K562 (cell line): ENCODE measurements around the gene PDHX. TPM values are rescaled to one million over a fixed set of nuclear protein-coding genes. Genes with fewer than 3 reads are reported as not detected.

Source experiments
- ADNP ChIP-seq: fragments of 200-800 bp; sonication (Bioruptor generic); IDR thresholded peaks from 2 replicates; pipeline ENCODE4 v1.6.1; 2016; ENCODE audit warnings: missing genetic modification characterization, missing compliant biosample characterization
- ATF3 ChIP-seq, 2 experiments: fragments of 450-650 bp in 1 of 2; sonication (generic) in 1 of 2; formaldehyde crosslinking in 1 of 2; IDR thresholded peaks in 1 of 2; conservative IDR thresholded peaks in 1 of 2; 2 replicates each; pipeline versions ENCODE4 v1.6.1 to v1.8.1; 2016 to 2023; ENCODE audit warnings: mild to moderate bottlenecking in 2 of 2, moderate library complexity in 2 of 2, inconsistent platforms in 1 of 2, missing genetic modification reagents in 1 of 2
- BHLHE40 ChIP-seq: IDR thresholded peaks from 2 replicates; pipeline ENCODE4 v1.6.1; 2011; ENCODE audit warnings: low read length, improper control_type of control experiment
- BMI1 ChIP-seq: fragments of 150-350 bp; IDR thresholded peaks from 2 replicates; pipeline ENCODE4 v1.6.1; 2014; ENCODE audit warnings: low read length
- CREB1 ChIP-seq, 2 experiments: sonication (generic) in 1 of 2; formaldehyde crosslinking in 1 of 2; IDR thresholded peaks; 2 replicates each; pipeline versions ENCODE4 v1.6.1 to v1.8.0; 2012 to 2022; ENCODE audit warnings: inconsistent platforms in 1 of 2, mild to moderate bottlenecking in 1 of 2, missing genetic modification reagents in 1 of 2, moderate library complexity in 1 of 2
- CXXC5 ChIP-seq: fragments of 250-450 bp; sonication (Bioruptor Pico); IDR thresholded peaks from 2 replicates; pipeline ENCODE4 v1.8.0; 2022; ENCODE audit warnings: inconsistent platforms, mild to moderate bottlenecking, moderate library complexity
- HNRNPLL ChIP-seq: fragments of 200-400 bp; formaldehyde crosslinking; IDR thresholded peaks from 2 replicates; pipeline ENCODE4 v1.6.1; 2017; ENCODE audit warnings: low read length, low read depth, mild to moderate bottlenecking; ENCODE audit not compliant: poor library complexity, severe bottlenecking
- JUND ChIP-seq, 2 experiments: IDR thresholded peaks; 2 replicates in 1 of 2; 3 replicates in 1 of 2; pipeline ENCODE4 v1.6.1; 2011; ENCODE audit warnings: borderline replicate concordance in 2 of 2, low read depth in 2 of 2, low read length in 2 of 2, improper control_type of control experiment in 1 of 2, missing biosample characterization in 1 of 2, missing genetic modification characterization in 1 of 2, missing genetic modification reagents in 1 of 2
- MTA1 ChIP-seq: fragments of 450-650 bp; IDR thresholded peaks from 2 replicates; pipeline ENCODE4 v1.6.1; 2017; ENCODE audit warnings: borderline replicate concordance
- MYNN ChIP-seq, 2 experiments: sonication (generic); formaldehyde crosslinking in 1 of 2; IDR thresholded peaks; 2 replicates each; pipeline versions ENCODE4 v1.5.0 to v1.6.1; 2016 to 2020; ENCODE audit warnings: antibody characterized with exemption in 1 of 2, missing genetic modification reagents in 1 of 2
- NFXL1 ChIP-seq: fragments of 450-650 bp; formaldehyde crosslinking; IDR thresholded peaks from 2 replicates; pipeline ENCODE4 v1.4.0; 2021; ENCODE audit warnings: mild to moderate bottlenecking
- PKNOX1 ChIP-seq: fragments of 450-650 bp; IDR thresholded peaks from 2 replicates; pipeline ENCODE4 v1.6.1; 2016
- RBM25 ChIP-seq: fragments of 200-400 bp; formaldehyde crosslinking; IDR thresholded peaks from 2 replicates; pipeline ENCODE4 v1.6.1; 2018; ENCODE audit warnings: low read length, low read depth, moderate library complexity; ENCODE audit not compliant: severe bottlenecking
- RCOR1 ChIP-seq, 2 experiments: IDR thresholded peaks; 2 replicates each; pipeline ENCODE4 v1.6.1; 2012; ENCODE audit warnings: low read depth in 2 of 2, low read length in 2 of 2, borderline replicate concordance in 1 of 2, improper control_type of control experiment in 1 of 2
- TFAP4 ChIP-seq: sonication (generic); formaldehyde crosslinking; IDR thresholded peaks from 2 replicates; pipeline ENCODE4 v1.8.0; 2022; ENCODE audit warnings: missing genetic modification reagents, mild to moderate bottlenecking, moderate library complexity, borderline replicate concordance
- THRB ChIP-seq: fragments of 450-650 bp; formaldehyde crosslinking; conservative IDR thresholded peaks from 2 replicates; pipeline ENCODE4 v1.4.0; 2022; ENCODE audit warnings: mild to moderate bottlenecking, missing genetic modification characterization
- ZBTB12 ChIP-seq: fragments of 250-450 bp; sonication (Bioruptor Pico); IDR thresholded peaks from 2 replicates; pipeline ENCODE4 v1.4.0; 2020
- ZBTB5 ChIP-seq: fragments of 450-650 bp; IDR thresholded peaks from 2 replicates; pipeline ENCODE4 v1.6.1; 2017; ENCODE audit warnings: antibody characterized with exemption
- ZNF75A ChIP-seq: fragments of 450-650 bp; formaldehyde crosslinking; IDR thresholded peaks from 2 replicates; pipeline ENCODE4 v1.4.0; 2020; ENCODE audit warnings: mild to moderate bottlenecking
- polyA plus RNA-seq, 8 experiments: library from polyadenylated mRNA; depleted of rRNA in 4 of 8; stranded (reverse) in 5 of 8; unstranded in 3 of 8; fragments of >200 nt; fragmentation: Nextera tagmentation in 2 of 8; fragmentation: Illumina TruSeq in 1 of 8; extraction: Ambion mirVana in 2 of 8; extraction: Trizol in 1 of 8; gene quantifications; 2 replicates each; pipeline versions ENCODE4 v1.2.1 to v1.2.3, GENCODE V29; 2011 to 2014; ENCODE audit warnings: inconsistent platforms in 1 of 8, missing spikeins in 1 of 8
- total RNA-seq, 7 experiments: library from RNA; depleted of rRNA in 6 of 7; stranded (reverse); fragments of >200 nt in 6 of 7; fragmentation: Illumina TruSeq in 2 of 7; extraction: Trizol in 2 of 7; gene quantifications; 2 replicates each; pipeline versions ENCODE4 v1.2.1 to v1.2.3, GENCODE V29; 2011 to 2021; ENCODE audit warnings: low replicate concordance in 1 of 7

The PDHX gene
- total and polyA plus RNA-seq, 9 of the 15 experiments (the other 6 are each of a cell fraction or from before 2014, with no cell fraction given): 20.8 to 43.5 (median 31.2) TPM

GRCh38 chr11:35030716-35031213 lies 114.3 kb downstream of the PDHX start (continued):
- TF ChIP-seq THRB (CRISPR knock-in tag) (no peak), ZBTB5 (no peak), ZNF75A (CRISPR knock-in tag) (no peak), MYNN (IDR thresholded peaks at IDR 0.05) (peak; percentile 25), MYNN (CRISPR knock-in tag; IDR thresholded peaks at IDR 0.05) (no peak), PKNOX1 (peak; percentile 88), BMI1 (no peak), CXXC5 (CRISPR knock-in tag) (peak; percentile 61), ATF3 (IDR thresholded peaks at IDR 0.05) (peak; percentile 98), ATF3 (CRISPR knock-in tag; conservative IDR thresholded peaks at IDR 0.05) (peak; percentile 94), HNRNPLL (no peak), CREB1 (IDR thresholded peaks at IDR 0.05) (peak; percentile 86), CREB1 (CRISPR knock-in tag; IDR thresholded peaks at IDR 0.05) (peak; percentile 72), ZBTB12 (CRISPR knock-in tag) (no peak), RCOR1 (IDR thresholded peaks at IDR 0.05; ENCODE audit: borderline replicate concordance in 1 of 2, low read depth in 2 of 2, low read length in 2 of 2) (peak; percentile 30 to 87; a peak in 3 of 4 replicates), MTA1 (peak; percentile 34; the same call in 1 of the 2 replicates), NFXL1 (no peak), TFAP4 (CRISPR knock-in tag) (peak; percentile 55; the same call in 1 of the 2 replicates), JUND (IDR thresholded peaks at IDR 0.05; ENCODE audit: borderline replicate concordance, low read depth, low read length) (peak; percentile 99), JUND (tag; IDR thresholded peaks at IDR 0.05; ENCODE audit: borderline replicate concordance, low read depth, low read length) (peak; percentile 99), BHLHE40 (peak; percentile 32; the same call in 1 of the 2 replicates), RBM25 (no peak), ADNP (no peak)
